HEK293 (cell line): Measurements from ENCODE around the gene TAGLN.

Source experiments
- CTCF ChIA-PET: fragments of 350-600 bp; formaldehyde crosslinking; extraction: SDS; loops from one replicate; lab custom pipeline; 2021; ENCODE audit warnings: antibody characterized with exemption; lab: Yijun Ruan, JAX
- POLR2A ChIA-PET: fragments of 300-600 bp; formaldehyde crosslinking; extraction: SDS; loops from one replicate; lab custom pipeline; 2020; ENCODE audit warnings: antibody characterized with exemption, inconsistent platforms; lab: Yijun Ruan, JAX
- H3K27ac ChIP-seq: fragments of 200-500 bp; sonication (Bioruptor generic); 2 replicates; pipeline ENCODE4 v1.5.1; 2014; ENCODE audit warnings: low read depth, low read length, control low read depth, inconsistent platforms; ENCODE audit errors: extremely low read depth
- H3K36me3 ChIP-seq, 2 experiments: fragments of 200-500 bp in 1 of 2; sonication (Bioruptor generic) in 1 of 2; 1 replicate in 1 of 2; 2 replicates in 1 of 2; pipeline ENCODE4 v1.5.1; 2014 to 2017; ENCODE audit warnings: inconsistent platforms in 2 of 2, low read length in 2 of 2; ENCODE audit not compliant: control insufficient read depth in 2 of 2, insufficient read depth in 1 of 2
- H3K4me1 ChIP-seq: fragments of 200-500 bp; sonication (Bioruptor generic); 2 replicates; pipeline ENCODE4 v1.5.1; 2014; ENCODE audit warnings: mild to moderate bottlenecking, low read length, inconsistent platforms; ENCODE audit not compliant: control insufficient read depth, insufficient read depth
- H3K4me3 ChIP-seq: 2 replicates; pipeline ENCODE4 v1.5.1; 2011; ENCODE audit warnings: low read depth, mild to moderate bottlenecking, control low read depth, low read length, moderate library complexity
- H3K9me3 ChIP-seq: fragments of 200-500 bp; sonication (Bioruptor generic); 2 replicates; pipeline ENCODE4 v1.5.1; 2014; ENCODE audit warnings: low read depth, low read length, inconsistent platforms; ENCODE audit not compliant: control insufficient read depth, insufficient read depth
- HOXC10 ChIP-seq: sonication (generic); formaldehyde crosslinking; IDR thresholded peaks from 2 replicates; pipeline ENCODE4 v1.8.1; 2023; ENCODE audit warnings: mild to moderate bottlenecking, missing genetic modification reagents
- KLF1 ChIP-seq: fragments of 450-650 bp; formaldehyde crosslinking; IDR thresholded peaks from 2 replicates; pipeline ENCODE4 v1.5.1; 2016; ENCODE audit warnings: missing biosample characterization, missing genetic modification characterization
- OSR2 ChIP-seq: fragments of 450-650 bp; formaldehyde crosslinking; IDR thresholded peaks from 2 replicates; pipeline ENCODE4 v1.5.1; 2016; ENCODE audit warnings: missing biosample characterization, missing genetic modification characterization
- PRDM10 ChIP-seq: fragments of 450-650 bp; formaldehyde crosslinking; IDR thresholded peaks from 2 replicates; pipeline ENCODE4 v1.5.1; 2016; ENCODE audit warnings: missing biosample characterization, missing genetic modification characterization
- ZNF138 ChIP-seq: fragments of 450-650 bp; formaldehyde crosslinking; IDR thresholded peaks from 2 replicates; pipeline ENCODE4 v1.5.1; 2016; ENCODE audit warnings: missing biosample characterization, missing genetic modification characterization, borderline replicate concordance
- ZNF248 ChIP-seq: fragments of 450-650 bp; formaldehyde crosslinking; IDR thresholded peaks from 2 replicates; pipeline ENCODE4 v1.5.1; 2017; ENCODE audit warnings: missing biosample characterization, missing genetic modification characterization
- ZNF362 ChIP-seq: fragments of 450-650 bp; formaldehyde crosslinking; IDR thresholded peaks from 2 replicates; pipeline ENCODE4 v1.5.1; 2016; ENCODE audit warnings: missing biosample characterization, missing genetic modification characterization
- ZNF768 ChIP-seq: fragments of 450-650 bp; formaldehyde crosslinking; IDR thresholded peaks from 2 replicates; pipeline ENCODE4 v1.5.1; 2018; ENCODE audit warnings: missing biosample characterization, mild to moderate bottlenecking, missing genetic modification characterization
- ZNF791 ChIP-seq: fragments of 450-650 bp; formaldehyde crosslinking; IDR thresholded peaks from 2 replicates; pipeline ENCODE4 v1.5.1; 2016; ENCODE audit warnings: missing biosample characterization, missing genetic modification characterization
- ZSCAN18 ChIP-seq: fragments of 450-650 bp; formaldehyde crosslinking; IDR thresholded peaks from 2 replicates; pipeline ENCODE4 v1.5.1; 2016; ENCODE audit warnings: missing biosample characterization, missing genetic modification characterization
- TF ChIP-seq, protein P1 (sequence below): fragments of 450-650 bp; formaldehyde crosslinking; IDR thresholded peaks from 2 replicates; pipeline ENCODE4 v1.5.1; 2016; ENCODE audit warnings: missing biosample characterization, missing genetic modification characterization
- TF ChIP-seq, protein P2 (sequence below): fragments of 450-650 bp; formaldehyde crosslinking; IDR thresholded peaks from 2 replicates; pipeline ENCODE4 v1.5.1; 2016; ENCODE audit warnings: missing biosample characterization, missing genetic modification characterization
- TF ChIP-seq, protein P3 (sequence below): fragments of 450-650 bp; formaldehyde crosslinking; IDR thresholded peaks from 2 replicates; pipeline ENCODE4 v1.5.1; 2016; ENCODE audit warnings: missing biosample characterization, missing genetic modification characterization

Gene TAGLN

GRCh38 chr11:117189941-117190544 is 9.1 kb upstream of the TAGLN start:
- H3K27ac ChIP-seq, result no peak overlapping the region
- H3K9me3 ChIP-seq, result no peaks in the 10 kb centered on the region
- ChIA-PET CTCF (no interaction called here), POLR2A (no interaction called here)
- TF ChIP-seq ZNF362 (tag by site-specific recombination) (no peak), ZNF768 (no peak), KLF1 (tag by site-specific recombination) (peak; percentile 62; the same call in 1 of the 2 replicates), PRDM10 (tag by site-specific recombination) (no peak)
- TF ChIP-seq, all 188 proteins: peak for 1
- Histone ChIP-seq H3K4me1 (no peaks in the 10 kb centered on the region), H3K4me3 (no peak overlapping the region), H3K36me3 (peaks cover 0 to 84% of the 10 kb centered on the region in 2 experiments; a peak in 1 of 3 replicates)

DNA sequence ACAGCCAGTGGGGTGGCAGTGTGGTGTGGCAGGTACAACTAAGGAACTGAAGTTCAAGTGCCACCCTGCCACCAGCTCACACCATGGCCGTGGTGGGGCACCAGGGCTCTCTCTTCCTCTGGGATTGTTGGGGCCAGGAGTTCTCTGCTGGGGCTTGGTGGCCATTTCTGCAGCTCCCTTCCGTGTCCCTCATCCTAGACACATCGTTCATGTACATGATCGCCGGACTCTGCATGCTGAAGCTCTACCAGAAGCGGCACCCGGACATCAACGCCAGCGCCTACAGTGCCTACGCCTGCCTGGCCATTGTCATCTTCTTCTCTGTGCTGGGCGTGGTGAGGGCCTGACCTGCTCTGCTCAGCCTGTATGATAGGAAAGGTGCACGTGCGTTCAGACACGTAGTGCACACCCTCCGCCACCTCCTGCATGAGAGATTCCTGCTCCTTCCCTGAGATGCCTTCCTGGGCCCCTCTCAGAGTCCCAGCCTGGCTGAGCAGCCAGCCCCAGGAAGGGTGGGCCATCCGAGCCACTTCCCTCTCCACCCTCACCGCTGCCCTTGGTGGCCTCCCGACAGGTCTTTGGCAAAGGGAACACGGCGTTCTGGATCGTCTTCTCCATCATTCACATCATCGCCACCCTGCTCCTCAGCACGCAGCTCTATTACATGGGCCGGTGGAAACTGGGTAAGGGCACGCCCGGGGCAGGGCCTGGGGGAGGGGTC is 7.3 kb upstream of the TAGLN start:
- no peak overlapping the region for H3K27ac ChIP-seq
- no peaks in the 10 kb centered on the region for H3K9me3 ChIP-seq
- no peak for TF ChIP-seq ZNF138 (tag by site-specific recombination)
- no peak for TF ChIP-seq ZSCAN18 (tag by site-specific recombination)
- TF ChIP-seq, protein P1, sequence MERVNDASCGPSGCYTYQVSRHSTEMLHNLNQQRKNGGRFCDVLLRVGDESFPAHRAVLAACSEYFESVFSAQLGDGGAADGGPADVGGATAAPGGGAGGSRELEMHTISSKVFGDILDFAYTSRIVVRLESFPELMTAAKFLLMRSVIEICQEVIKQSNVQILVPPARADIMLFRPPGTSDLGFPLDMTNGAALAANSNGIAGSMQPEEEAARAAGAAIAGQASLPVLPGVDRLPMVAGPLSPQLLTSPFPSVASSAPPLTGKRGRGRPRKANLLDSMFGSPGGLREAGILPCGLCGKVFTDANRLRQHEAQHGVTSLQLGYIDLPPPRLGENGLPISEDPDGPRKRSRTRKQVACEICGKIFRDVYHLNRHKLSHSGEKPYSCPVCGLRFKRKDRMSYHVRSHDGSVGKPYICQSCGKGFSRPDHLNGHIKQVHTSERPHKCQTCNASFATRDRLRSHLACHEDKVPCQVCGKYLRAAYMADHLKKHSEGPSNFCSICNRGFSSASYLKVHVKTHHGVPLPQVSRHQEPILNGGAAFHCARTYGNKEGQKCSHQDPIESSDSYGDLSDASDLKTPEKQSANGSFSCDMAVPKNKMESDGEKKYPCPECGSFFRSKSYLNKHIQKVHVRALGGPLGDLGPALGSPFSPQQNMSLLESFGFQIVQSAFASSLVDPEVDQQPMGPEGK (tag by site-specific recombination), result no peak
- TF ChIP-seq ZNF791 (tag by site-specific recombination), result no peak
- TF ChIP-seq ZNF248, result no peak
- TF ChIP-seq, protein P2, sequence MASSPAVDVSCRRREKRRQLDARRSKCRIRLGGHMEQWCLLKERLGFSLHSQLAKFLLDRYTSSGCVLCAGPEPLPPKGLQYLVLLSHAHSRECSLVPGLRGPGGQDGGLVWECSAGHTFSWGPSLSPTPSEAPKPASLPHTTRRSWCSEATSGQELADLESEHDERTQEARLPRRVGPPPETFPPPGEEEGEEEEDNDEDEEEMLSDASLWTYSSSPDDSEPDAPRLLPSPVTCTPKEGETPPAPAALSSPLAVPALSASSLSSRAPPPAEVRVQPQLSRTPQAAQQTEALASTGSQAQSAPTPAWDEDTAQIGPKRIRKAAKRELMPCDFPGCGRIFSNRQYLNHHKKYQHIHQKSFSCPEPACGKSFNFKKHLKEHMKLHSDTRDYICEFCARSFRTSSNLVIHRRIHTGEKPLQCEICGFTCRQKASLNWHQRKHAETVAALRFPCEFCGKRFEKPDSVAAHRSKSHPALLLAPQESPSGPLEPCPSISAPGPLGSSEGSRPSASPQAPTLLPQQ (tag by site-specific recombination), result no peak
- TF ChIP-seq, protein P3, sequence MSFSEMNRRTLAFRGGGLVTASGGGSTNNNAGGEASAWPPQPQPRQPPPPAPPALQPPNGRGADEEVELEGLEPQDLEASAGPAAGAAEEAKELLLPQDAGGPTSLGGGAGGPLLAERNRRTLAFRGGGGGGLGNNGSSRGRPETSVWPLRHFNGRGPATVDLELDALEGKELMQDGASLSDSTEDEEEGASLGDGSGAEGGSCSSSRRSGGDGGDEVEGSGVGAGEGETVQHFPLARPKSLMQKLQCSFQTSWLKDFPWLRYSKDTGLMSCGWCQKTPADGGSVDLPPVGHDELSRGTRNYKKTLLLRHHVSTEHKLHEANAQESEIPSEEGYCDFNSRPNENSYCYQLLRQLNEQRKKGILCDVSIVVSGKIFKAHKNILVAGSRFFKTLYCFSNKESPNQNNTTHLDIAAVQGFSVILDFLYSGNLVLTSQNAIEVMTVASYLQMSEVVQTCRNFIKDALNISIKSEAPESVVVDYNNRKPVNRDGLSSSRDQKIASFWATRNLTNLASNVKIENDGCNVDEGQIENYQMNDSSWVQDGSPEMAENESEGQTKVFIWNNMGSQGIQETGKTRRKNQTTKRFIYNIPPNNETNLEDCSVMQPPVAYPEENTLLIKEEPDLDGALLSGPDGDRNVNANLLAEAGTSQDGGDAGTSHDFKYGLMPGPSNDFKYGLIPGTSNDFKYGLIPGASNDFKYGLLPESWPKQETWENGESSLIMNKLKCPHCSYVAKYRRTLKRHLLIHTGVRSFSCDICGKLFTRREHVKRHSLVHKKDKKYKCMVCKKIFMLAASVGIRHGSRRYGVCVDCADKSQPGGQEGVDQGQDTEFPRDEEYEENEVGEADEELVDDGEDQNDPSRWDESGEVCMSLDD (tag by site-specific recombination), result no peak
- no peak for TF ChIP-seq HOXC10
- no peak for TF ChIP-seq OSR2 (tag by site-specific recombination)
- H3K4me1 ChIP-seq, result no peaks in the 10 kb centered on the region
- CTCF ChIA-PET, result no interaction called here
- POLR2A ChIA-PET, result no interaction called here
- H3K4me3 ChIP-seq, result no peak overlapping the region
- peaks cover 0 to 84% of the 10 kb centered on the region in 2 experiments; a peak in 1 of 3 replicates for H3K36me3 ChIP-seq
